ENCODE data around the gene PGRMC2.
"Not testable (repeated sequence)": the region's sequence is repeated elsewhere in the genome, so short reads cannot be mapped to it uniquely, and the experiment has no call there.

Gene PGRMC2

GRCh38 chr4:128298146-128298758, 10.6 kb upstream of the PGRMC2 start:
- FAIRE-seq, result no peak

GRCh38 chr4:128295255-128295654, 7.6 kb upstream of the PGRMC2 start:
- FAIRE-seq, result no peak

- FAIRE-seq, result no peak
These were observed 6.9 kb upstream of the PGRMC2 start for GRCh38 chr4:128294464-128294863.

GRCh38 chr4:128292349-128292748, 4.7 kb upstream of the PGRMC2 start:
- FAIRE-seq, result no peak

- FAIRE-seq, result no peak
These were observed 3.5 kb upstream of the PGRMC2 start for GRCh38 chr4:128291096-128291495.

- FAIRE-seq, result no peak
These were observed 2.9 kb upstream of the PGRMC2 start for GRCh38 chr4:128290526-128290925.

GRCh38 chr4:128289523-128290158, 2.0 kb upstream of the PGRMC2 start:
- FAIRE-seq, result no peak

- no peak for FAIRE-seq
These were observed 1.1 kb upstream of the PGRMC2 start for GRCh38 chr4:128288689-128289106.

GRCh38 chr4:128287871-128288688, 467 bp upstream of the PGRMC2 start:
- peak; percentile 94 for FAIRE-seq

- FAIRE-seq, result no peak
These were observed 1.0 kb downstream of the PGRMC2 start for GRCh38 chr4:128286474-128287058.

- FAIRE-seq, result no peak
These were observed 2.3 kb downstream of the PGRMC2 start for GRCh38 chr4:128285085-128285997.

- FAIRE-seq, result no peak
These were observed 3.3 kb downstream of the PGRMC2 start for GRCh38 chr4:128284317-128284716.

GRCh38 chr4:128283071-128283470, 4.5 kb downstream of the PGRMC2 start:
- no peak for FAIRE-seq

- no peak for FAIRE-seq
These were observed 5.1 kb downstream of the PGRMC2 start for GRCh38 chr4:128282516-128282915.

GRCh38 chr4:128281354-128281753, 6.3 kb downstream of the PGRMC2 start:
- no peak for FAIRE-seq

GRCh38 chr4:128279624-128280225, 7.9 kb downstream of the PGRMC2 start:
- peak; percentile 27 for FAIRE-seq

GRCh38 chr4:128277856-128278255, 9.8 kb downstream of the PGRMC2 start:
- FAIRE-seq, result no peak

- FAIRE-seq, result no peak
These were observed 12.3 kb downstream of the PGRMC2 start for GRCh38 chr4:128275346-128275745.

GRCh38 chr4:128271551-128271950, 16.1 kb downstream of the PGRMC2 start:
- no peak for FAIRE-seq

GRCh38 chr4:128268970-128269369, 18.6 kb downstream of the PGRMC2 start:
- FAIRE-seq, result no peak

- no peak for FAIRE-seq
These were observed 19.9 kb downstream of the PGRMC2 start for GRCh38 chr4:128267745-128268144.

GRCh38 chr4:128267171-128267570, 20.4 kb downstream of the PGRMC2 start:
- not testable (repeated sequence) for FAIRE-seq
